BE2C (cell line): ENCODE data around the gene CD72.
"Not testable (repeated sequence)": the region's sequence is repeated elsewhere in the genome, so short reads cannot be mapped to it uniquely, and the experiment has no call there.

ENCODE experiments used
- DNase-seq: peaks from one replicate; pipeline ENCODE4 v3.0.0-alpha.2; 2020
- H3K27me3 ChIP-seq: fragments of 250-450 bp; sonication (Bioruptor Pico); 2 replicates; pipeline ENCODE4 v1.5.1; 2020; ENCODE audit warnings: mild to moderate bottlenecking
- H3K36me3 ChIP-seq: fragments of 250-450 bp; sonication (Bioruptor Pico); 2 replicates; pipeline ENCODE4 v1.5.1; 2020; ENCODE audit warnings: mild to moderate bottlenecking
- H3K4me1 ChIP-seq: fragments of 250-450 bp; sonication (Bioruptor Pico); 2 replicates; pipeline ENCODE4 v1.5.1; 2020
- H3K4me3 ChIP-seq: 2 replicates; pipeline ENCODE4 v1.5.1; 2011; ENCODE audit warnings: low read depth, low read length
- H3K9me3 ChIP-seq: fragments of 250-450 bp; sonication (Bioruptor Pico); 2 replicates; pipeline ENCODE4 v1.5.1; 2020
- CTCF ChIP-seq: IDR thresholded peaks from 2 replicates; pipeline ENCODE4 v1.5.1; 2012; ENCODE audit warnings: mild to moderate bottlenecking, low read depth, low read length

The CD72 gene

GRCh38 chr9:35618854-35619799, 914 bp upstream of the CD72 start:
- no peaks in the 10 kb centered on the region for H3K4me1 ChIP-seq
- H3K9me3 ChIP-seq, result no peaks in the 10 kb centered on the region
- TF ChIP-seq CTCF, result no peak
- peaks cover 6% of the 10 kb centered on the region for H3K27me3 ChIP-seq
- no peaks in the 10 kb centered on the region for H3K36me3 ChIP-seq
- H3K4me3 ChIP-seq, result no peak overlapping the region
- no peak for DNase-seq

- Histone ChIP-seq H3K4me1 (no peaks in the 10 kb centered on the region), H3K4me3 (peak overlapping the region; percentile 54), H3K9me3 (no peaks in the 10 kb centered on the region), H3K27me3 (peaks cover 6% of the 10 kb centered on the region), H3K36me3 (no peaks in the 10 kb centered on the region)
- TF ChIP-seq CTCF, result no peak
- no peak for DNase-seq
Measured at GRCh38 chr9:35617548-35617947, 665 bp downstream of the CD72 start.

- Histone ChIP-seq H3K4me3 (peak overlapping the region; percentile 54), H3K4me1 (no peaks in the 10 kb centered on the region), H3K36me3 (no peaks in the 10 kb centered on the region), H3K27me3 (peaks cover 6% of the 10 kb centered on the region), H3K9me3 (no peaks in the 10 kb centered on the region)
- TF ChIP-seq CTCF, result peak; percentile 6; the same call in 1 of the 2 replicates
- peak; percentile 61 for DNase-seq
Measured at GRCh38 chr9:35616681-35617459, 1.3 kb downstream of the CD72 start.

GRCh38 chr9:35615981-35616680, 2.1 kb downstream of the CD72 start:
- Histone ChIP-seq H3K27me3 (peaks cover 6% of the 10 kb centered on the region), H3K4me3 (no peak overlapping the region), H3K4me1 (no peaks in the 10 kb centered on the region), H3K9me3 (no peaks in the 10 kb centered on the region), H3K36me3 (no peaks in the 10 kb centered on the region)
- DNase-seq, result no peak
- TF ChIP-seq CTCF, result no peak

GRCh38 chr9:35612843-35613242, 5.4 kb downstream of the CD72 start:
- Histone ChIP-seq H3K9me3 (no peaks in the 10 kb centered on the region), H3K4me1 (no peaks in the 10 kb centered on the region), H3K36me3 (no peaks in the 10 kb centered on the region), H3K27me3 (peaks cover 6% of the 10 kb centered on the region), H3K4me3 (no peak overlapping the region)
- DNase-seq, result no peak
- no peak for TF ChIP-seq CTCF

GRCh38 chr9:35612066-35612465, 6.1 kb downstream of the CD72 start:
- H3K36me3 ChIP-seq, DNase-seq, H3K27me3 ChIP-seq, H3K4me3 ChIP-seq, H3K4me1 ChIP-seq, H3K9me3 ChIP-seq: not testable (repeated sequence)
